Uterus (tissue), 2 donors: ENCODE measurements around the gene C11orf58.

Source experiments
- CTCF ChIP-seq, 4 experiments: fragments of 200-600 bp in 2 of 4; fragments of 450-650 bp in 2 of 4; sonication (generic) in 2 of 4; IDR thresholded peaks; one replicate each; pipeline ENCODE4 v1.5.1; 2016 to 2019; ENCODE audit warnings: antibody characterized with exemption in 4 of 4, mild to moderate bottlenecking in 2 of 4, moderate library complexity in 1 of 4
- POLR2A ChIP-seq, 2 donors: fragments of 450-650 bp; IDR thresholded peaks; one replicate each; pipeline ENCODE4 v1.6.1; 2016; ENCODE audit warnings: antibody characterized with exemption in 2 of 2, mild to moderate bottlenecking in 1 of 2, moderate library complexity in 1 of 2

GRCh38 chr11:16713594-16713993, 24.9 kb upstream of the C11orf58 start:
- TF ChIP-seq CTCF (IDR thresholded peaks at IDR 0.05) (no peak), POLR2A (IDR thresholded peaks at IDR 0.05) (no peak)
